Measurements from ENCODE around the gene DPYD.

The DPYD gene

GRCh38 chr1:97094247-97094972 is 826.4 kb downstream of the DPYD start:
- no peak overlapping the region for H3K4me3 ChIP-seq (replicated peaks; ENCODE audit: low read depth, low read length)
- TF ChIP-seq, protein P1, sequence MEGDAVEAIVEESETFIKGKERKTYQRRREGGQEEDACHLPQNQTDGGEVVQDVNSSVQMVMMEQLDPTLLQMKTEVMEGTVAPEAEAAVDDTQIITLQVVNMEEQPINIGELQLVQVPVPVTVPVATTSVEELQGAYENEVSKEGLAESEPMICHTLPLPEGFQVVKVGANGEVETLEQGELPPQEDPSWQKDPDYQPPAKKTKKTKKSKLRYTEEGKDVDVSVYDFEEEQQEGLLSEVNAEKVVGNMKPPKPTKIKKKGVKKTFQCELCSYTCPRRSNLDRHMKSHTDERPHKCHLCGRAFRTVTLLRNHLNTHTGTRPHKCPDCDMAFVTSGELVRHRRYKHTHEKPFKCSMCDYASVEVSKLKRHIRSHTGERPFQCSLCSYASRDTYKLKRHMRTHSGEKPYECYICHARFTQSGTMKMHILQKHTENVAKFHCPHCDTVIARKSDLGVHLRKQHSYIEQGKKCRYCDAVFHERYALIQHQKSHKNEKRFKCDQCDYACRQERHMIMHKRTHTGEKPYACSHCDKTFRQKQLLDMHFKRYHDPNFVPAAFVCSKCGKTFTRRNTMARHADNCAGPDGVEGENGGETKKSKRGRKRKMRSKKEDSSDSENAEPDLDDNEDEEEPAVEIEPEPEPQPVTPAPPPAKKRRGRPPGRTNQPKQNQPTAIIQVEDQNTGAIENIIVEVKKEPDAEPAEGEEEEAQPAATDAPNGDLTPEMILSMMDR (IDR thresholded peaks at IDR 0.05; ENCODE audit: insufficient read depth, low read length, poor library complexity, severe bottlenecking) = no peak
- no peaks in the 10 kb centered on the region for H3K27me3 ChIP-seq (replicated peaks; ENCODE audit: control insufficient read depth, insufficient read depth, low read length)
- no peaks in the 10 kb centered on the region for H3K36me3 ChIP-seq (ENCODE audit: control insufficient read depth, insufficient read depth, low read length)
- DNase-seq (ENCODE audit: extremely low read depth, insufficient read length) = no peak

DNA sequence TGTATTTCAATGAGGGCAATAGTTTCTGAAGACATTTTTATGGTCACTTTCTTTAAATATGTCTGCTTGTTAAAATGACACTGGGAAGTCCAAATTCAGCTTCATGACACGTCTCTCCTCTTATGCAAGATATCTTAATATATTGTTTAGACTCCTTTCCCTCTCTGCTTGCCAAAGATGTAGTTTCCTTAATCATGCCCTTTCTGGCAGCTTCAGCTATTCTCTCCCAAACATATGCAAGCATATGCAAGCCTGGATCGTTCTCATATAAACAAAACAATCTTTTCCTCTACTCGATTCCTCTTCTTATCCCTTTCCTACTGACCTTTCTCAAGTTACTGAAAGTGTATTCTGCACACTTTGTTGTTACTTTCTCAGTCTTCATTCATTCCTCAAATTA is 827.1 kb downstream of the DPYD start:
- TF ChIP-seq, protein P1 (IDR thresholded peaks at IDR 0.05; ENCODE audit: insufficient read depth, low read length, poor library complexity, severe bottlenecking) = no peak
- H3K4me3 ChIP-seq (replicated peaks; ENCODE audit: low read depth, low read length) = no peak overlapping the region
- no peaks in the 10 kb centered on the region for H3K27me3 ChIP-seq (replicated peaks; ENCODE audit: control insufficient read depth, insufficient read depth, low read length)
- H3K36me3 ChIP-seq (ENCODE audit: control insufficient read depth, insufficient read depth, low read length) = no peaks in the 10 kb centered on the region
- DNase-seq (ENCODE audit: extremely low read depth, insufficient read length) = no peak

- H3K4me3 ChIP-seq (replicated peaks; ENCODE audit: low read depth, low read length) = no peak overlapping the region
- TF ChIP-seq, protein P1 (IDR thresholded peaks at IDR 0.05; ENCODE audit: insufficient read depth, low read length, poor library complexity, severe bottlenecking) = no peak
- H3K27me3 ChIP-seq (replicated peaks; ENCODE audit: control insufficient read depth, insufficient read depth, low read length) = no peaks in the 10 kb centered on the region
- no peaks in the 10 kb centered on the region for H3K36me3 ChIP-seq (ENCODE audit: control insufficient read depth, insufficient read depth, low read length)
- no peak for DNase-seq (ENCODE audit: extremely low read depth, insufficient read length)
Observed at GRCh38 chr1:97092824-97093223, 828.0 kb downstream of the DPYD start.

GRCh38 chr1:97091679-97092078 is 829.2 kb downstream of the DPYD start:
- Histone ChIP-seq H3K4me3 (replicated peaks; ENCODE audit: low read depth, low read length) (no peak overlapping the region), H3K36me3 (ENCODE audit: control insufficient read depth, insufficient read depth, low read length) (no peaks in the 10 kb centered on the region), H3K27me3 (replicated peaks; ENCODE audit: control insufficient read depth, insufficient read depth, low read length) (no peaks in the 10 kb centered on the region)
- DNase-seq (ENCODE audit: extremely low read depth, insufficient read length) = no peak
- TF ChIP-seq, protein P1 (IDR thresholded peaks at IDR 0.05; ENCODE audit: insufficient read depth, low read length, poor library complexity, severe bottlenecking) = no peak

- H3K27me3 ChIP-seq (replicated peaks; ENCODE audit: control insufficient read depth, insufficient read depth, low read length) = no peaks in the 10 kb centered on the region
- no peak overlapping the region for H3K4me3 ChIP-seq (replicated peaks; ENCODE audit: low read depth, low read length)
- no peaks in the 10 kb centered on the region for H3K36me3 ChIP-seq (ENCODE audit: control insufficient read depth, insufficient read depth, low read length)
- TF ChIP-seq, protein P1 (IDR thresholded peaks at IDR 0.05; ENCODE audit: insufficient read depth, low read length, poor library complexity, severe bottlenecking) = no peak
- no peak for DNase-seq (ENCODE audit: extremely low read depth, insufficient read length)
Observed at GRCh38 chr1:97091263-97091662, 829.6 kb downstream of the DPYD start.

DNA sequence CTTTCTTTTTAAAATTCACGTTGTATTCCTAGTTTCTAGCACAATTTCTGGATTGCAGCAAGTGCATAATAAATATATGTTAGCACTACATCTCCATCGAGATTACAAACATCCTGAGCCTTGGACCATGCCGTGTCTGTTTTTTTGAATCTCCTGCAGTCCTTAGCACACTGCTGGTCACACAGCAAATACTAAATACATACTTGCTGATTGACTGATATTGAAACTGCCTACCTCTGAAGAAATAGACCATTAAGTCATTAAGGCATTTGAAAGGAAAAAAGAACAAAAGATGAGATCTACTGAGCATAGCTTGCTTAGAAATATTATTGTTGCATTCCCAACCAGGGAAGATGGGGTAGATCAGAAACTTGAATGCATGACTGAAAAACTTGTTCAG is 830.1 kb downstream of the DPYD start:
- DNase-seq (ENCODE audit: extremely low read depth, insufficient read length) = no peak
- TF ChIP-seq, protein P1 (IDR thresholded peaks at IDR 0.05; ENCODE audit: insufficient read depth, low read length, poor library complexity, severe bottlenecking) = no peak
- no peak overlapping the region for H3K4me3 ChIP-seq (replicated peaks; ENCODE audit: low read depth, low read length)
- H3K36me3 ChIP-seq (ENCODE audit: control insufficient read depth, insufficient read depth, low read length) = no peaks in the 10 kb centered on the region
- H3K27me3 ChIP-seq (replicated peaks; ENCODE audit: control insufficient read depth, insufficient read depth, low read length) = no peaks in the 10 kb centered on the region
